Activated CD4-positive, alpha-beta T cell treated with anti-CD3 and anti-CD28 coated beads, Interleukin-2, amount 50 U/mL, for 16 hours (primary cell): Measurements from ENCODE around the gene FAM83C.
A peak's percentile ranks its signal among the peaks of the same experiment; 100 is the strongest.

Experiments
- DNase-seq: peaks from one replicate; pipeline ENCODE4 v3.0.0-alpha.2; 2020

The FAM83C gene

GRCh38 chr20:35298264-35298663 lies 6.0 kb upstream of the FAM83C start:
- no peak for DNase-seq

GRCh38 chr20:35297740-35298139 lies 5.5 kb upstream of the FAM83C start:
- no peak for DNase-seq

- DNase-seq: no peak
Observed at GRCh38 chr20:35297155-35297554, 4.9 kb upstream of the FAM83C start.

GRCh38 chr20:35296101-35296554 lies 3.9 kb upstream of the FAM83C start:
- DNase-seq: no peak

GRCh38 chr20:35295674-35296073 lies 3.4 kb upstream of the FAM83C start:
- DNase-seq: no peak

GRCh38 chr20:35295058-35295457 lies 2.8 kb upstream of the FAM83C start:
- DNase-seq: no peak

- no peak for DNase-seq
Observed at GRCh38 chr20:35294293-35294685, 2.1 kb upstream of the FAM83C start.

- no peak for DNase-seq
Observed at GRCh38 chr20:35293303-35294292, 1.4 kb upstream of the FAM83C start.

GRCh38 chr20:35292504-35293285 lies 470 bp upstream of the FAM83C start:
- DNase-seq: no peak

- no peak for DNase-seq
Observed at GRCh38 chr20:35290887-35291417, 1.3 kb downstream of the FAM83C start.

GRCh38 chr20:35290186-35290886 lies 1.9 kb downstream of the FAM83C start:
- no peak for DNase-seq

- DNase-seq: no peak
Observed at GRCh38 chr20:35288325-35289060, 3.7 kb downstream of the FAM83C start.

GRCh38 chr20:35287509-35288324 lies 4.5 kb downstream of the FAM83C start:
- DNase-seq: no peak

GRCh38 chr20:35286899-35287508 lies 5.2 kb downstream of the FAM83C start:
- DNase-seq: no peak

GRCh38 chr20:35286077-35286898 lies 5.9 kb downstream of the FAM83C start:
- no peak for DNase-seq

GRCh38 chr20:35285806-35286076 lies 6.5 kb downstream of the FAM83C start:
- DNase-seq: no peak

- DNase-seq: no peak
Observed at GRCh38 chr20:35284992-35285805, 7.0 kb downstream of the FAM83C start.

GRCh38 chr20:35284267-35284991 lies 7.8 kb downstream of the FAM83C start, which contains the start of gene EIF6:
EIF6 (minus strand) TSS chr20:35284772; CDS start chr20:35284487, 285 bp downstream.
- peak; percentile 91 for DNase-seq
